ENCODE measurements around the gene FAM193A.

DNA sequence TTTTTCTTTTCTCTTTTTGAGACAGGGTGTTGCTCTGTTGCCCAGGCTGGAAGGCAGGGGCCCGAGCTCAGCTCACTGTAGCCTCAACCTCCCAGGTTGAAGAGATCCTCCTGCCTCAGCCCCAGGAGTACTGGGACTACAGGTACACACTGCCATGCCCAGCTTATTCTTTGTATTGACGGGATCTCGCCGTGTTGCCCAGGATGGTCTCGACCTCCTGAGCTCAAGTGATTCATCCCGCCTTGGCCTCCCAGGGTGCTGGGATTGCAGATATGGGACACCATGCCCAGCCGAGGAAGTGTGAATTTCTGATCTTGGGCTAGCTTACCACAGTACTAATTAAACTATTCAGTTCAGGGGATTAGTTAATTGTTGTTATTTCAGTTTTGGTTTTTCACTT, 28.6 kb upstream of the FAM193A start:
- no peak for TF ChIP-seq EZH2 (IDR thresholded peaks at IDR 0.05; ENCODE audit: borderline replicate concordance, insufficient read depth, low read depth, low read length, poor library complexity, severe bottlenecking)
- TF ChIP-seq, protein P1, sequence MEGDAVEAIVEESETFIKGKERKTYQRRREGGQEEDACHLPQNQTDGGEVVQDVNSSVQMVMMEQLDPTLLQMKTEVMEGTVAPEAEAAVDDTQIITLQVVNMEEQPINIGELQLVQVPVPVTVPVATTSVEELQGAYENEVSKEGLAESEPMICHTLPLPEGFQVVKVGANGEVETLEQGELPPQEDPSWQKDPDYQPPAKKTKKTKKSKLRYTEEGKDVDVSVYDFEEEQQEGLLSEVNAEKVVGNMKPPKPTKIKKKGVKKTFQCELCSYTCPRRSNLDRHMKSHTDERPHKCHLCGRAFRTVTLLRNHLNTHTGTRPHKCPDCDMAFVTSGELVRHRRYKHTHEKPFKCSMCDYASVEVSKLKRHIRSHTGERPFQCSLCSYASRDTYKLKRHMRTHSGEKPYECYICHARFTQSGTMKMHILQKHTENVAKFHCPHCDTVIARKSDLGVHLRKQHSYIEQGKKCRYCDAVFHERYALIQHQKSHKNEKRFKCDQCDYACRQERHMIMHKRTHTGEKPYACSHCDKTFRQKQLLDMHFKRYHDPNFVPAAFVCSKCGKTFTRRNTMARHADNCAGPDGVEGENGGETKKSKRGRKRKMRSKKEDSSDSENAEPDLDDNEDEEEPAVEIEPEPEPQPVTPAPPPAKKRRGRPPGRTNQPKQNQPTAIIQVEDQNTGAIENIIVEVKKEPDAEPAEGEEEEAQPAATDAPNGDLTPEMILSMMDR (IDR thresholded peaks at IDR 0.05), result no peak

Data from B cell (primary cell).